ENCODE data around the gene PCDH9.

GRCh38 chr13:66491251-66491650, 738.9 kb downstream of the PCDH9 start:
- TF ChIP-seq CTCF (IDR thresholded peaks at IDR 0.05) = no peak
- no peak for TF ChIP-seq POLR2A (IDR thresholded peaks at IDR 0.05)
